GM19328 (cell line): ENCODE measurements around the gene RNF224.

Experiments used
- ATAC-seq: cut with Tn5 transposase; IDR thresholded peaks from one replicate; pipeline ENCODE4 v1.9.1; 2021; ENCODE audit warnings: mild to moderate bottlenecking, moderate library complexity; ENCODE audit not compliant: unreplicated experiment

RNF224 gene

GRCh38 chr9:137227054-137227852 is at the start of gene RNF224:
TSS of gene RNF224 (plus strand) at chr9:137227502. CDS start at chr9:137228336, 834 bp downstream.
- ATAC-seq: no peak

GRCh38 chr9:137178201-137178938 is 48.9 kb upstream of the RNF224 start:
- ATAC-seq: no peak

- no peak for ATAC-seq
Observed at GRCh38 chr9:137178939-137179630, 48.2 kb upstream of the RNF224 start.

- no peak for ATAC-seq
Observed at GRCh38 chr9:137179761-137180160, 47.5 kb upstream of the RNF224 start.

GRCh38 chr9:137180491-137180890 is 46.8 kb upstream of the RNF224 start:
- ATAC-seq: no peak

GRCh38 chr9:137181680-137182079 is 45.6 kb upstream of the RNF224 start:
- no peak for ATAC-seq

- no peak for ATAC-seq
Observed at GRCh38 chr9:137182836-137183235, 44.5 kb upstream of the RNF224 start.

GRCh38 chr9:137183980-137184595 is 43.2 kb upstream of the RNF224 start:
- no peak for ATAC-seq

GRCh38 chr9:137184881-137185660 is 42.2 kb upstream of the RNF224 start:
- no peak for ATAC-seq

GRCh38 chr9:137185921-137186320 is 41.4 kb upstream of the RNF224 start:
- no peak for ATAC-seq

GRCh38 chr9:137186385-137186784 is 40.9 kb upstream of the RNF224 start:
- ATAC-seq: no peak

- ATAC-seq: no peak
Observed at GRCh38 chr9:137187386-137187785, 39.9 kb upstream of the RNF224 start.

- no peak for ATAC-seq
Observed at GRCh38 chr9:137188086-137188489, 39.2 kb upstream of the RNF224 start.

GRCh38 chr9:137188490-137189296 is 38.6 kb upstream of the RNF224 start, which contains the start of the genes ANAPC2 and SSNA1:
TSS of gene ANAPC2 (minus strand) at chr9:137188560. CDS start at chr9:137188532, 28 bp downstream.
TSS of gene SSNA1 (plus strand) at chr9:137188676. CDS start at chr9:137188727, 51 bp downstream.
- peak; percentile 79 for ATAC-seq

GRCh38 chr9:137189297-137190295 is 37.7 kb upstream of the RNF224 start:
- no peak for ATAC-seq

GRCh38 chr9:137190315-137190856 is 36.9 kb upstream of the RNF224 start:
- ATAC-seq: no peak

GRCh38 chr9:137191245-137191644 is 36.1 kb upstream of the RNF224 start:
- no peak for ATAC-seq
